Iris pigment epithelial cell (primary cell): Measurements from ENCODE around the gene TCF7.
A peak's percentile ranks its signal among the peaks of the same experiment; 100 is the strongest.

Source experiments
- DNase-seq: peaks from one replicate; pipeline ENCODE4 v3.0.0-alpha.2; 2011; ENCODE audit warnings: low read depth

TCF7 gene

DNA sequence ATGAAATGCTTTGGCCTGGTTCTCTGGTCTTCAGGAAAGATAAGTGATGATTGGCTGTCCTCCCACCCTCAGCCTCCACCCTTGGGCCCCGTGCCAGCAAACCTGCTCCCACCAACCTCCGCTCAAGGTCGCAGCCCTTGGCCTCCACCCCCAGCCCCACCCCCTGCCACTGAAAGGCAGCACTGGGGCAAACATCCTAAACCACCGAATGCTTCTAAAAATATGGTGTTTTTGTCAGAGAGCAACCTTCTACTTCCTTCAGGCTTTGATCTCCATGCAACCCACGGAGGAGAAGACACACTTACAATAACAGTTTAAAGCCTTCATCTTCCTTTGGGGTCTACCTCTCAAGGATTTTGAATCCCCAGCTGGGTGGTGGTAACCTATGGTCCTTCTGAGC, 24.0 kb upstream of the TCF7 start:
- DNase-seq, result no peak

DNA sequence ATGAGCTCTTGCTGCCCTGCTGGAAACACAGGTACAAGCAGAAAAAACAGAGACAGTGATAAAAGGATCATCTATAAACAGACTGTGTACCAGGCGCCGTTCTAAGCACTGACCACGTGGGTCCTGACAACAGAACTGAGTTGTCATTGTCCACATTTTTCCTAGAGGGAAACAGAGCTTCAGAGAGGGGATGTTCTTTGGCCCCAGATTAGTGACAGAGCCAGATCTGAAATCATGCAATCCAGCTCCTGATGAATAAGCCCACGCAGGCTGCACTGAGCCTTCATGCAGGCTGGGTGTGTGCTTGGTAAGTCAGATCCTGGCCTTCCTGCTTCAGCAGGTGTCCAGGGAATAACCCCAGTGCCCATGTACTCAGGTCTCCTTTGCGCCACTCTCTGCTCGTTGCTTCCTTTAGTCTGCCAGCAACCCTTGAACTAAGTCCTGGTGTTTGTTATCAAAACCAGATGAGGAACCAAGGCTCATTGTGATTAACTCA, 22.8 kb upstream of the TCF7 start:
- no peak for DNase-seq

DNA sequence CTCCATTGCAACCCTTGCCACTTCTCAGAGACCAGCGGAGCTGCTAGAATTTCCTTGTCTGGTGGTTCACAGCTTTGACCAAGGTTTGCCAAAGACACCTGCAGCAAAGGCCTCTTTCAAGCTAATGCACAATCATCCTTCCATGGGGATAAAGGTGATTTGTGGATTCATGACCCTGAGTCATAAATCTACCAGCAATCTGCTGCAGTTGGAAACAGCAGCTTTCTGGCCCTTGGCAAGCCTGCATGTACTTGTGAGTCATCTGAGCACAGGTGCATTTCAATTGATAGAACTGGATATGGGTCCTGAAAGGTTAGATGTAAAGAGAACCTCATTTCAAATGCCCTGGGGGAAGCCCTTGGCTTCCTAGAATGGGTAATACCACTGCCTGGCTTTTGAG, 21.6 kb upstream of the TCF7 start:
- peak; percentile 19 for DNase-seq

DNA sequence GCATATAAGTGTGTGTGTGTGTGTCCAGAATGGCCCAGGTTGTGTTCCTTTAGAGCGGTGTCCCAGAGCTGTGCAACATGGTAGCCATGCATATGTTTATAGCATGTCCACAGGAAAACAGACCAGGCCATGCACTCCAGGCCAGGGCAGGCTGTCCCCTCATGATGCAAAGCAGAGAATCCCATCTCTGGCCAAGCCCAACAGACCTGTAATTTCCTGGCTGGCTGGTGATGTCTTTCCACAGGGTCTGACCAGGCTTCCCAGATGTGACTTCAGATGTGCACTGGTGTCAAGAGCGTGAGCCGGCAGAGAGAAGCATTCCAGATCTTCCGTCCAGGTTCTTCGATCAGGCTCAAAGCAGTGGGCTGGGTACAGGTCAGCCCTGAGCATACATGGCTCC, 21.1 kb upstream of the TCF7 start:
- DNase-seq, result no peak

DNA sequence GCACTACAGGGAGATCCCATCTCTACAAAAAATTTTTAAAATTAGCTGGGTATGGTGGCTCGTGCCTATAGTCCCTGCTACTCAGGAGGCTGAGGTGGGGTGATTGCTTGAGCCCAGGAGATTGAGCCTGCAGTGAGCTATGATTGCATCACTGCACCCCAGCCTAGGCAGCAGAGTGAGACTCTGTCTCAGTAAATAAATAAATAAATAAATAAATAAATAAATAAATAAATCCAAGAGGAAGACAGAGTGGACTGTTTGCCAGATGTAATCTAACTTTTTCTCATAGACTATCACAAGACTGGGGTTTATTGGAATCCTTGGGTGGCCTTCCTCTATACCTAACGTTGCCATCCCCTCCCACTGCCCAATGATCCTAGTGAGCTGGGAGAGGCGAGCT, 19.2 kb upstream of the TCF7 start:
- no peak for DNase-seq

DNA sequence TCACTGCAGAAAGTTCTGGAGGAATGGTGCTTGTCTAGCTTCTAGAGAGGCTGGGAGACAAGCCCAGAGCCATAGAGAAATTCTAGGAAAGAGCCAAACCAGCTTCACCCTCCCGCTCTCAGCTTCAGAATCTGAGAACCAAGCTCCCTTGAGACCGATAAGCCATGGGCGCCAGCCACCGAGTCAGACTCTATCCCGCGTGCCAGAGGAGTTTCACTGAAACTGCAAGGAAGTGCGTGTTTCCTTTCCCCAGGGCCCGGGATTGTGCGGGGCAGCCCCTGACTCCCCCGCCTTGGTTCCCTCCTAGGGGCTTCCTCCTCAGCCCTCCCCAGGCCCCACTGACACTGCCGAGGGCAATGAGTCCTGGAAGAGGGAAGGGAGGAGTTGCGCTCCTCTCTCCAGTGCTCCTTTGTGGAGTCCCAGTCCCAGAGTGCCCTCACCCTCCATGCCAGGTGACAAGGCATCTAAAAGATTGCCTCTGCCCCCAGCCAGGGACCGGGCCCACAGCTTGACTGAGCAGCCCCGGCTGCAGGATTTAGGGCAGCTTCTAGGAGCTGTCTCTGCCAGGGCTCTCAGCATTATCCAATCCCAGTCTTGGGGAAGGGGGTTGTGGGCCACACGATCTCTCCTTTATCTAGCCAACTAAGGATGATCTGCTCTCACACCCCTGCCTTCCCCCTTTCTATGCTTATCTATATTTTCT, 18.4 kb upstream of the TCF7 start:
- no peak for DNase-seq

DNA sequence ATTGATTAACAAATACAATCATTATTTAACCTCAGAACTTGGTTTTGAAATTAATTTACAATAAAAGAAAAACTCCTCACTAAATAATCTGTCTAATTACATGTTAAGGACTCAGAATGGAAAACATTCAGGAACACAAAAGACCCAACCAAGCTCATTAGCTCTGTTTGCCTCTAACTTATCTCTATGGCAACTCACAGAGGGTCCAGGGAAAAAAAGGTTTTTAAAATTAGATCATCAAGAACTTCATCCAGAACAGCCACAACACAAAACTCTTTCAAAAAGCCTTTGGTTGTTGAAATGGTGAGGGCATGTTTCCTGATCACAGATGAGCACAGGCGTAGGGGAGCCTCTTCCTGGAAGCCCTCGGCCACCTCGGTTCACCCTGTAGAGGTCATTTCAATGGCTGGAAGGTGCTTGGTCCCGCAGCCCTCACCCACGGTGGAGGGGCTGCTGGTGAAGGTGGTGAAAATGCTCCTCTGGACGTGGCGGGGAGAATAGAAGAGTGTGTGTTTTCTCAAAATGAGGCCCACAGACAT, 17.2 kb upstream of the TCF7 start:
- no peak for DNase-seq

DNA sequence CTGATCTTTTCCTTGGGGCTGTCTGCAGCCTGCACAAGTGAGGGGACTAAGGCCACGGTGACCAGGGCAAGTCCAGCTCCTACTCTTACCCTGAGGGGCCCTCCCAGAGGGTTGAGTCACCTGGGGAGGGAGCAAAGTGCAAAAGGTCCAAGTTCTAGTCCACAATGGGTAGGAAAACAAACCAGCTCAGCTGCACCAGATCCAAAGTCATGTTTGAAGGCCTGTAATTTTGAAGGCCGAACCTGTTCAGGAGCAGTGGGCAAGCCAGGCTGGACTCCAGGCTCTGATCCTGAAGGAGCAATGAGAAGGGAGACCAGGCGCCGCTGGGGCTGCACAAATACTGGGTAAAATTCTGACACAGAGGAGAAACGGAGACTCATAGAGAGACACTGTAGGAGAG, 15.8 kb upstream of the TCF7 start:
- DNase-seq, result no peak

DNA sequence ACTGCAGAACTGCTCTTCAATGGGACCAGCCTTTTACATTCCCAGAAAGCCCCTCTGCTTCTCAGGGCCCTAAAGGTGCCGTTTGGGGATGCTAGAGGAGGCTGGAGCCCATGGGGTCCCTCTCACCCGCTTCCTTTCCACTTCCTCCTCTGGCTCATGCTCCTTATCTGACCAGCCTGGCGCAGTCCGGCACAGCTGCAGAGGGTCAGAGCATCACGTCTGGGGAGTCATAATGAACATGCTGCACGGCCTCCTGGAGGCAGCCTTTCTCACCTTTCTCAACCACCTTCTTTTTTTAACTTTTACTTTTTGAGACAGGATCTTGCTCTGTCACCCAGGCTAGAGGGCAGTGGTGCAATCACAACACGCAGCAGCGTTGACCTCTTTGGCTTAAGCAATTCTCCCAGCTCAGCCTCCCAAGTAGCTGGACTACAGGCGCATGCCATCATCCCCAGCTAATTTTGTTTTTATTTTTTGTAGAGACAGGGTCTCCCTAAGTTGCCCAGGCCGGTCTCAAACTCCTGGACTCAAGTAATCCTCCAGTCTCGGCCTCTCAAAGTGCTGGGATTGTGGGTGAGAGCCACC, 15.1 kb upstream of the TCF7 start:
- no peak for DNase-seq

DNA sequence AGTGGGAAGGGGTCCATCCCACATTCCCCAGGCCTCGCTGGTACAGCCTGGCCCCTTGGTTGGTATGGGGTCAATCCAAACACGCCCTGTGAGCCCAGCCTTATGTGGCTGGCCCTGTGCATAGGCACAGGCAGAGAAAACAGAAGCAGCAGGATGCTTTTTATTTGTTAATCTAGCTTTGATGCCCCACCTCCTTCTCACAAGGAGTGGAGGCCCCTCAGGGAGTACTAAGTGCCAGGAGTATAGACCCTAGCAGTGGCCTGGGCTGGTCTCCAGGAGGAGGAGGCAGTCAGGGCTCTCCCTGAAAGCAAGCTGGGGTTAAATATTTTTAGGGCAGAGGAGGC, 14.6 kb upstream of the TCF7 start:
- no peak for DNase-seq

DNA sequence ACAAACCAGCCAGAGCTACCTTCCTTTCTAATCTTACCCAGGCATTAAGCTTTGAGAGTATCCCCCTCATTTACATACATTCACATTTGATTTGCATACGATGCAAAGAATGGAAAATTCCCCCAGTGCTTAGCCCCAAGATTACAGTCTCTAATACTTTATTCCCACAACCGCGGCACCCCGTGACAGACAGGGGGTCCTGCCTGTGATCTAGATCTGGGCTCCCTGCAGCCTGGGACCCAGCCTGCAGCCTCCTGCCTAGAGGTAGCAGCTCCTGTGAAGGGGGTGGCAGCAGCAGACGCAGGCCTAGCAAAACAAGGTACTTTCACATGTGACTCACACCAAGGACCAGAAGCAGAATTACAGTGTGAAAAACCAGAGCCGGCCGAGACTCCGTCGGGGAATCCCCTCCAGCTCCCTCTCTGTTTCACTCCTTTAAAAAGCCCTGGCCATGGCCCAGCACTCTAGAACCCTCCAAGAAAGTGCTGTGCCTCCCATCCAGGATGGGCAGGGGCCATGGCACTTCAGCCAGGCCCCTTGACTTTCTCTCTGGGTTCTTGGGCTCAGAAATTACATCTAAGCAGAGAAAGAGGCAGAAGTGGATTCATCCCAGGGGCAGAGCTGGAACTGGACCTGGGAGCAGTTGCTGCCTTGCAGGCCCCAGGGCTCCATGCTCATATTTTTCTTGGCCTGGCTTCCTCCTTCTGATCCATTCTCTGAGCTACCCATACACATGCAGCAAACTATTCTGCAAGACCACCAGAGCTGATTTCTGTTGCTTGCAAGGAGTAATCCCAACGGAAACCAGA, 14.0 kb upstream of the TCF7 start:
- peak; percentile 85 for DNase-seq

DNA sequence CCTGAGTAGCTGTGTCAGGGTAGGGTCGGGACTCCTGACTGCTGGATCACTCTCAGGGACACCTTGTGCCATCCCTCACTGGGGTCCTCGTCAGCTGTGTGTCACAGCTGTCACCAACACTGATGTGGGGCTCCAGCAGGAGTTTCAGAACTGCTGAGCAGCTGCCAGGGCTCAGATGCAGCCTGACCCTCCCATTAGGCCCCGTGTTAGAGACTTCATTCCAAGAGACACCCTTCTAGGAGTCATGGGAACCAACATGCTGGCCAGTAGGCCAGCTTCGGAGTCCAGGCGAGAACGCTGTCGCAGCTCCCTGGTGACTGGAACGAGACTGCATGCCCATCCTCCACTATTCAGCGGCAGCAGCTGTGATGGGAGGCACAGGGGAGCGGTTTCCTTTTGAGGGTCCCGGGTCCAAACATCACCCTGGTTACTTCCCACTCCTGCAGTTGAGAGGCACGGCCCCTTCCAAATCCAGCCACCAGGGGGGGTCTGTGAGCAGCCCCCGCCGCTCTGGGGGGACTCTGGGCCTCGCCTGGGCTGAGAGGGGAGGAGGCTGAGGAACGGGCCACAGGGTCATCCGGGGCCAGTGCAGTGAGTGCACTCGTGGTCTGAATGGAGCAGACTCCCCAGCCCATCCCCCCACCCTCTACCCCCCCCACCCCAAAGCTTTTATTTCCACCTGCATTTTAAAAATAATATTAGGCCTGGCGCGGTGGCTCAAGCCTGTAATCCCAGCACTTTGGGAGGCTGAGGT, 12.6 kb upstream of the TCF7 start:
- no peak for DNase-seq

DNA sequence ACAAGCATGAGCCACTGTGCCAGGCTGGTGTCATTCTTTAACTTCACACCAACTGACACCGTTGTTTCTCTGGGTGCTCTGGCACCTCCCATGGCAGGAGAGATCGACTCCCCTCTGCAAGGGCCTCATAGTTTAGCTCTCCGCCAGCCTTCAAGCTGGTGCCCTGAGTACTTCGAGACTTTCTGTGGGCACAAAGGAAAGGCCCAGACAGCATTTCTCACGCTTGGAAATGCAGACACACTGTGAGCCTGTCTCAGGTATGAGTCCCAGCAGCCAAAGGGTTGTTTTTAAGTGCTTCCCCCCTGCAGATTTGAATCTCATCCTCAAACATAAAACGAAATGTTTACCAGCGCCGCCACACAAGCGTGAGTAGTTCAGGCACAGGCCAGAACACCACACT, 11.1 kb upstream of the TCF7 start:
- no peak for DNase-seq

DNA sequence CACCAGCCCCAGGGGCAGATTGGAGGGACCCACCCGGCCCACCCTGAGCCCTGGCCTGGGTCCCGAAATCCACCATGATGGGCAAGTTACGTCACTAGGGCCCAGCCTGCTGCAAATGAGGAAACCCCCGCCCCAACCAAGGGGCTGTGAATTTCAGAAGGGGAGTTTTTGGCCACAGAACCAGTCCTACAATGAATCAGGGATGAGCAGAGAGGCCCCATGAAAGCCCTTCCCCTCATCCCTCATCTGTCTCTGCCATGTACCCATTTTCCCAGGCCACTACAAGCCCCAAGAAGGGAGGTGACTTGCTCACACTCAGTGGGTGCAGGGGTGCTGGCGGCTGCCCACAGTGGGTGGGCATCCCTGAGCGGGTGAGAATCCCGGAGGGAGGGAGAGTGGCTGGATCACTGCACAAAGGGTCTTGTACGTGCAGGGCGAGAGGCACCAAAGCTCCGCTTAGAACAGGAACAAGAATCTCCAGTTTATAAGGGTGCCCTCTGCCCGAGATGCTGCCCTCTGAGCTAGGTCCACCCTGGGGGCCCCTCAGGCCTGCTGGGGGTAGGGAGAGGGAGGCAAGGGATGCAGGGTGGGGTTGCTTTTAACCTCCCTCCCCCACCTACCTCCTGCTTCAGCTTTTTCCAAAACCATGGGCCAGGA, 10.4 kb upstream of the TCF7 start:
- DNase-seq, result no peak

DNA sequence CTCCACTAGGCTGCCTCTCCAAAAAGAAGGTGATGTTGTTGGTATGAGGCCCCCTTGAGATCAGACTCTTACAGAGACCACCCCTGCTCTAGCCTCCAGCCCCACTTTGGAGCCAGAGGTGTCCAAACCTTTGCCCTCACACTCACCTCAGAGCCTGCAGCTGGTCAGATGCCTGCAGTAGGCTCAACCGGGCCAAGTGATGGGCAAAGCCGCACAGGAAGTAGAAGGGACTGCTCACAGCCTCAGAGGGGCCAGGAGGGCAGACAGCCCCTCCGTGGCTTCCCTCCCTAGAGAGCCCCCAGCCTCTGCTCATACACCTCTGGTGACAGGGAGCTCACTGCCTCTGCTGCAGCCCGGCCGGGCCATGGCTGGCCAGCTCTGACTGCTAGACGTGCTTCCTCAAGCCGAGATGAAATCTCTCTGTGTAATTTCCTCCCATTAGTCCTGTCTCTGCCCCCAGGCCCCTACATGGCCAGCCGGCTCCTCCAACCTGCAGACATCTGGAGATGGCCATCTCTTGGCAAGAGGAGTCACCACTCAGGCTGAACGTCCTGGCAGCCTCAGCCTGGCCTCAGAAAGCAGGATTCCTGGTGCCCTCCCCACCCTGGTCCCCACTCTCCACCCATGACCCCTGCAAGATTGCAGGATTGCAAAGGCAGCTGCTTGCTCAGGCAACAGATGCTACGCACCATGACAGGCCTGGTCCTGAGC, 7.3 kb upstream of the TCF7 start:
- DNase-seq, result no peak

DNA sequence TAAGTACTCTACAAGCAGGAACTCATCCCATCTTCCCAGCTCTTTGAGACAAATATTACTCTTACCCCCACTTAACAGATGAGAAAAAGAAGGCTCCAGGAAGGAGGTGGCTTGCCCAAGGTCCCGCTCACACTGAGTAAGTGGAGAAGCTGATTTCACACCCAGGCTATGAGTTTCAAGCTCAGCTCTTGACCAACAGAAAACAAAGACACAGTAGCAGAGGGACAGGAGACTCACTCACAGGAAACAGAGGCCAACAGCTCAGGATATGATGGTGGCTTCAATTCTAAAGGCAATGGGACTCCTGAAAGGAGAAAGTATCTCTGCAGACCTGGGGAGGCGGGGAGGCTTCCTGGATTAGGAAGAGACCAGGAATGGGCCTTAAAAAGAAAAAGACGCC, 6.7 kb upstream of the TCF7 start:
- no peak for DNase-seq

DNA sequence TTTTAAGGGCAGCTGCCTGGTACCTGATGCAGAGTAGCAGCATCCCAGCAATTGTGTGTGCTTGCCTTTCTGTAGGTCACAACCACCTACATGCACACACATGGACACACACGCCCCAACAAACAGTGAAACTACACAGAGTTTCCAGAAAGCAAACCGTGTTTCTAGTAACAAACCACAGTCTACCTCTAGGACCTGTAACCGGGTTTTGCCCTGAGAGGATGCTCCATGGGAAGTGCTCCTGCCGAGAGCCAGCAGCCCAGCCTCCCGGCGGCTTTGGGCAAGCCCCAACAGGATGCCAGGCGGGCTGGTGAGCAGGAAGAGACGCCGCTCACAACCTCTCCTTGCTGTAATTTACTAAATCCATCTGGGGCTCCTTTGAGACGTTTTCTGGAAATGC, 4.1 kb upstream of the TCF7 start:
- no peak for DNase-seq

DNA sequence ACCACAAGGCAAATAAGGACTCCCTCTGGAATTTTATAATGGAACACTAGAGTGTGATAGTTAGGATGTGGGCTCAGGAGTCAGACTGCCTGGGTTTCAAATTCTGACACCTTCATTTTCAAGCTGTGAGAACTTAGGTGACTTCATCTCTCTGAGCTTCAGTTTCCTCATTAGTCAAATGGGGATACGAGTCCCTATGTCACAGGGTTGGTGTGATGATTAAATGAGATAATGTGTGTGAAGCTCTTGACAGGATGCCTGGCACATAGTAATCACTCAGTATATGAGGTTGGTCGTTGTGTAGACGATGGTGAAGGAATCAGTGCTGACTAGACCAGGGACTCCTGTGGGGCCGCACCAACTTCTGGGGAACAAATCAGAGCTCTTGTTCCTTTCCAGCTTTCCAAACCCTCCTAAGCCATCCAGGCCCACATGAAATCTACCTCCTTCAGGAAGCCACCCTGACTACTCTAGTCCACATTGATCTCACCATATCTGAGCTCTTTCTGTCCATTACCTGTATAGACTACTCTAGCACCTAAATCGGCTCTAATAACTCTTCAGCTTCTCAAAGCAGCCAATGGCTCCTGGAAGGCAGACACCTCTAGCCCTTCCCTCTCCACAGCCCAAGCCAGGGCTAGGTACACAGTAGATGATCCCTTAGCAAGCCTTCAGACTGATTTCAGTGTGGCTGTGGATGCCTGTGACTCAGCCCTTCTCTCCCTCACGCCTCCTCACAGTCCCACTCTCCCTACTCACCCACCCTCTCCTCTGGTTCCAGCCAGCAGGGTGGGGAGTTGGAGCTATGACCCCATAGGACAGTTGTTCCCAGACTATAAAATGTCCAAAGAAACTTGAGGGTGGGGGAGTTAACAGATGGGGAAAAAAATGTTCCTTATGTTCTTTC, 2.5 kb upstream of the TCF7 start:
- DNase-seq, result peak; percentile 57

DNA sequence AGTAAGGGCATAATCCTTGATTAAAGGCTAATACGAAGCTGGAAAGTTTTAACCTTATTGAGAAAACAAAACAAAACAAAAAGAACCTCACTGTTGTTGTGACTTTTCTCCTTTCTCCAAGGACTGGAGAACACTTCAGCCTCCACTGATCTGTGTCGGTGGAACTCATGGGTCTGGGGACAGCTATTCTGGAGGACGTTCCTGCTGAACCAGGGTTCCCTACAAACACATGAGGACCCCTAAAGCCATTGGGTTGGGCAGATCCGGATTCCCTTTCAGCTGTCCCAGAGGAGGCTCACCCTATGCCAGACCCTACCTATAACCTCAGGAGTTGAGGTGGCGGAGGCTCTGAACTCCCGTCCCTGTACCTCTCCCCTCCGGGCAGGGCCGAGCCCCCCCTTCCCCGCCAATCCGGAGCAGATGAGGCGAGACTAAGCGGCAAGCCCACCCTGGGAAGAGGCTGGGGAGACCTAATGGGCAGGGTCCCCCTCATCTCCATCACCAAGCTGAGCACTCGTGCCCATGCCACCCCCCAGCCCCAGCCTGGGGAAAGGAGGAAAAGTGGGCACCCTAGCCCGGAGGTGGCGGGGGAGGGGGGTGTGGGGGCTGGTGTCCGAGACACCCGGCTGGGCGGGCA, 1.6 kb upstream of the TCF7 start:
- DNase-seq, result no peak
